HG02610 (cell line): ENCODE data around the gene SLC25A33.

ENCODE experiments used
- ATAC-seq: cut with Tn5 transposase; IDR thresholded peaks from one replicate; pipeline ENCODE4 v1.9.1; 2021; ENCODE audit warnings: mild to moderate bottlenecking, moderate library complexity; ENCODE audit not compliant: unreplicated experiment

SLC25A33 gene

DNA sequence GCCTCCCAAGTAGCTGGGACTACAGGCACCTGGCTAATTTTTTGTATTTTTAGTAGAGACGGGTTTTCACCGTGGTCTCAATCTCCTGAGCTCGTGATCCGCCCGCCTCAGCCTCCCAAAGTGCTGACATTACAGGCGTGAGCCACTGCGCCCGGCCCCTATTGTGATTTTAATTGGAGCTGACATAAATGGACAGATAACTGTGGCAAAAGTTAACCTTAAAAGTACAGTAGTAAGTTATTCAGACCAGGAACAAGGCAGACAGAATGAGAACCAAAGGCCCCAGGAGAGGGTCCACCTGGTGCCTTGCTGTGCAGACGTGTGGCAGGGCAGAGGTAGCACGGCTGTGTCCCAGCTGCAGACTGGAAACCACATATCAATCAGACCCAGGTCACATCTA, 60.5 kb downstream of the SLC25A33 start:
- no peak for ATAC-seq

DNA sequence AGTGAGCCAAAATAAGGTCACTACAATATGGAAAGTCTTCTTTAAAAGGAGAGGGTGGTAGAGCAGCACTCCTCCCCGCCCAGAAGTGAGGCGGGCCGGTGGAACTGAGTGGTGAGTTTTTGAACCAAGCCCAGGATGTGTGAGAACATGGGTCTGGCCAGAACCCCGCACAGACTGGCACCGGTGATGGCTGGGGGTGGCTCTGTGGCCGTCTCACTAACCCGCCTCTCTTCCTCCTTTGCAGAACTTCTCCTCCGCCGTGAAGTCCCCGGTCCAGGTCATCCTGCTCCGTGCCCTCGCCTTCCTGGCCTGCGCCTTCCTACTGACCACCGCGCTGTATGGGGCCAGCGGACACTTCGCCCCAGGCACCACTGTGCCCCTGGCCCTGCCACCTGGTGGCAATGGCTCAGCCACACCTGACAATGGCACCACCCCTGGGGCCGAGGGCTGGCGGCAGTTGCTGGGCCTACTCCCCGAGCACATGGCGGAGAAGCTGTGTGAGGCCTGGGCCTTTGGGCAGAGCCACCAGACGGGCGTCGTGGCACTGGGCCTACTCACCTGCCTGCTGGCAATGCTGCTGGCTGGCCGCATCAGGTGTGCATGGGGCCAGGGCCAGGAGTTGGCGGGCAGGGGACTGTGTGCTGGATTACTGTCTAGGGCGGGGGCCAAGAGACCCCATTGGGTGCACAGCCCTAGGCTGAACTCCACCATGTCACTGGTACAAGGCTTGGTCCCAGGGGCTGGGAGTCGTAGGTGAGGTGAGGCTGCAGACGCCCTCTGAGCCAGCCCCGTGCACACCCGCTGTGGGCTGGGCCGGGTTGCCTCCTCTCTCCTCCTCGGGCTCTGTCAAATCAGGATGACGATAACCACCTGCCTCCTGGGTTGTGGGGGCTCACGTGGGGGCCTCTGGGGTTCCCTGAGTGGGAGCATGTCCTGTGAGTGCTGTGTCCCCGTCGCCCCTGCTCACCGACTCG, 61.9 kb downstream of the SLC25A33 start:
- no peak for ATAC-seq

DNA sequence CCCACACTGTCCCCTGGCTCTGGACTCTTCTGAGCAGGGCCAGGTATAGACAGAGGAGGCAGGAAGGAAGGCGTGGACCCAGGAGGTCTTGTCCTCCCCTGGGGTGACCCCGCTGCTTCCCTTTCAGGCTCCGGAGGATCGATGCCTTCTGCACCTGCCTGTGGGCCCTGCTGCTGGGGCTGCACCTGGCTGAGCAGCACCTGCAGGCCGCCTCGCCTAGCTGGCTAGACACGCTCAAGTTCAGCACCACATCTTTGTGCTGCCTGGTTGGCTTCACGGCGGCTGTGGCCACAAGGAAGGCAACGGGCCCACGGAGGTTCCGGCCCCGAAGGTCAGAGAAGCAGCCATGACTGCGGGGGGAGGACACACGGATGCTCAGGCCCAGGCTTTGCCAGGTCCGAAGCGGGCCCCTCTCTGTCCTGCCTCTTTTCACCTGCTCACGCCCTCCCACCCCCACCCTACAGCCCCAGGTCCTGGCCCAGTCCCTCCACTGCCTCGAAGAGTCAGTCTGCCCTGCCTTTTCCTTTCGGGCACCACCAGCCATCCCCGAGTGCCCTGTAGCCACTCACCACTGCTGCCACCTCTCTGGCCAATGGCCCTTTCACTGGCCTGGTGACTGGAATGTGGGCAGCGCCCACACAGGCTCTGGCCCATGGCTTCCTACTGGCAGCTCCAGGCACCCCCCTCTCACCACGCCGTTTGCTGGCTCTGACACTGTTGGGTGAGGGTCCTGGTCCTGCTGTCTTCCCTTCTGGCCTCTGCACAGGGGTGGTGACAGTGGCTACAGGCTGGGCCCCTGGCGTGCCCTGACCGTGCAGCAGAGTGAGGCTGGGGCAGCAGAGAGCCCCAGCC, 62.9 kb downstream of the SLC25A33 start:
- ATAC-seq, result no peak

DNA sequence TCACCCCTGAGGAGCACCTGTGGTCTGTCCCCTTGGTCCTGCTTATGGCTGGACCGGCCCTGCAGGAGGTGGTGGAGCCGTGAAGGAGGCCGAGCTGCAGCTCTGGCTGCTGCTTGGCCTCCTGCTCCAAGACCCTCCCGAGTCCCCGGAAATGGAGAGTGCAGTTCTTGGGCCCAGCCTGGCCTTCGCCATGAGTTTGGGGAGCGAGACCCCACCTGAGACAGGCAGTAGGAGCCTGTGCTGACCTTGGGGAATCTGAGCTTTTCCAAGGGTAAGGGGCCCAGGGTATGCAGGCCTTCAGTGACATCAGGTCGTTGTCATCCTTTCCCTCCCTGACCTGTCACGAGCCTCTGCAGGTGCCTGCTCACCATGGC, 63.5 kb downstream of the SLC25A33 start:
- no peak for ATAC-seq

DNA sequence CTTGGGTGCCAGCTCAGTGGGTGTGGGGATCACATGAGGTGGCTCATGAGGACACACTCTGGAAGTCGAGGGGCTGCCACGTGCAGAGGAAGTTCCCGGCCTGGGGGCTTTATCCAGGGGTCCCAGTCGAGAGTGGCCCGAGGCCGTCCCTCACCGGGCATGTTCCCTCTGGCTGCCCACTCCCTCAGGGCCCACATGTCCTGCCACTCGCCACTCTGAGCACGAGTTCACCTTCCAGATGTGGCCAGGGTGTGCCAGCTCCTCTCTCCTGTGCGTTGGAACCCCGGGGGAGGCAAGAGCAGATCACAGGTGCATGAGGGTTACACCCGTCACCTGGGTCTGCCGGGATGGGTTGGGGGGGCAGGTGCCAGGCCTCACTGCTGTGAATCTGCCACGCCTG, 64.0 kb downstream of the SLC25A33 start:
- ATAC-seq, result no peak

DNA sequence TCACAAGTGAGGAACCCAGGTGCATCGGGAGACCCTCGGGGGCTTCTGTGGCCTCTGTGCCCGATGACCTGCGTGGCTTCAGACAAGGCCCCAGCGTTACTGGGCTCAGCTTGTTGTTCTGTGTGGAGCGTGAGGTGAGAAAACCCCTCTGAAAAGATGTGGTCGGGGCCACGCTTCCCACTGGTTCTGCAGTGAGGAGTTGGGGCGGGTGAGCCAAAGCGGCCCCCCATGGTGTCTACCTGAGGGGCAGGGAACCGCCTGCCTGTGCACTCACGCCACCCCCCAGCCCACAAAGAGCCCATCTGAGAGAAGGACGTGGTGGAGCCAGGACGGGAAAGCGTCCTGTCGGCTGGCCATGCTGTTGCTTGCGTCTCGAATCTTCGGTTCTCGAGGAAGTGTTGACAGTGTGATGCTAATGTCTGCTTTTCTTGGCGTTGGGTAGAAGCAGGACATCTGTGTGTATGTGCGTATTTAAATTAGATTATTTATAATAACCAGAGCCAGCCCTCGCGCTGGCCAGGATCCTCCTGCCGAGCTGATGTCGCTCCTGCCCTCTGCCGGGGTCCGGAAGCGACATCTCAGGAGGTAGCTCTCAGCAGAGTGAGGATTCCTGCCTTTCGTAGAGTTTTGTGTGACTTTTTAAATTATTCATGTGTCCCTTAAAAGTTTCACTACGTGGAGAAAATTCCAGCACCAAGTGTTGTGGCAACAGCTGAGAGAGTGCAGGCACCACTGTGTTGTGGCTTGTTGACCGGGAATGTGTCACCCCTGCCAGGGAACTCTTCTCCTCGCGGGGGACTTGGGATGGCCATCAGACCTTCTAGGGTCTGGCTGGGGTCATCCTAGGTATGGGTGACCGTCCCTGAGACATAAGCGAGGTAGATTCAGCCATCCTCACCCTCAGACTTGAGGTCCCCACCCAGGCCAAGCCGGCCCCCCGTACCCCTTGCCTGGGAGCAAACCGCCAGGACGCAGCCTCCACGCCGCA, 64.8 kb downstream of the SLC25A33 start:
- ATAC-seq, result no peak

DNA sequence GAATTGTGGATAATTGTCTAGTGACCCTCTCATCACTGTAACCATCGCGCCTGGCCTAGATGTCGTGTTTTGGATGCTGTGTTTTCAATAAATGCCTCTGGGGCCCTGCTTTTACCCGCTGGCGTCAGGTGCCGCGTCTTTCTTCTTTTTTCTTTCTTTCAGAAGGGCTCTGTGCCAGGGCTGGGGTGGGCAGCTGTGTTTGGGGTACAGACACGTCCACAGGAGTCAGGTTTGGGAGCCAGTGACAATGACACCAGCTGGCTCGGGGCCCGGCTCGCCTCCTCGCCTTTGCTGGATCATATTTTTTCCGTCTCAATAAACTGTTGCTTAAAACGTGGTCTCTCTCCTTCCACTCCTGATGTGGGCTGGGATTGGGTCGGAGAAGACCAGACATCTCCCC, 65.6 kb downstream of the SLC25A33 start:
- no peak for ATAC-seq

DNA sequence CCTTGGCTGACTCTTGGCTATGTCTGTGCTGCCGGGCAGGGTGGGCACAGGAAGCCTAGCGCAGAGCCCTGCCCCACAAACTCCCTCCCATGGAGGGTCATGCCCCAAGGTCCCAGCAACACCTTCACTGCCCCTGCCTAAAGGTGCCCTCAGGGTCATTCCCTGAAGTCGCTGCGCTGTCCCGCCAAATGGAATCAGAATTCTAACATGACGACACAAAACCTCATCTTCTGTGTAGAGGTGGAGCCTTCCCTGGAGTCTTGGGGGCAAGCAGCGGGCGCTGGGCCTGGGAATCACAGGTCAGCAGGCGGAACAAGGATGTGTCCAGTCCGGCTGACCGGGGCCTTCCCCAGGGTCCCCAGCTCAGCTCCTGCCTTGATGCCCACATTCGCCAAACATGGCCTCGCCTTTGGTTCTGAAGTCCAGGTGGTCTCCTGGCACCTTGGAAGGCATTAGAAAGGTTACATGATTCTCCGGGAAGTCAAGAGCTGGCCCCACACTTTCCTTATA, 66.7 kb downstream of the SLC25A33 start:
- ATAC-seq, result no peak

DNA sequence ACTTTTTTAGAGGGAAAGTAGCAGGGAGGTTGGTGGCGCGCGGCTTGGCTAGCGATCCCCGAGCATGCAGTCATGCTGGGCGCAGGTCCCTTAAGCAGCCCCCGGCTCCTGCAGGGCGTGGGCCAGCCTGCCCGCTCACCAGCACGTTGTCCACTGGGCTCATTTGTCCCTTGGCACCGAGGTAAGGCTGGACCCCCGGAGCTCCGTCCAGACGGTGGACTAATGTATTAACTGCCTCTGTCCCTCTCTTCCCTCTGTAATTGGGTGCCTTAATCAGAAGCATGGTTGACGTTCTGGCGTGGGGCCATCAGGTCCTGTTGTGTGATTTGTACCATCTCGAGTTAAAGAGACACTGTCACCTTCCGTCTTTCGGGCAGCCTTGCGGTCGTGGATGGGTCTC, 67.2 kb downstream of the SLC25A33 start:
- ATAC-seq, result no peak

DNA sequence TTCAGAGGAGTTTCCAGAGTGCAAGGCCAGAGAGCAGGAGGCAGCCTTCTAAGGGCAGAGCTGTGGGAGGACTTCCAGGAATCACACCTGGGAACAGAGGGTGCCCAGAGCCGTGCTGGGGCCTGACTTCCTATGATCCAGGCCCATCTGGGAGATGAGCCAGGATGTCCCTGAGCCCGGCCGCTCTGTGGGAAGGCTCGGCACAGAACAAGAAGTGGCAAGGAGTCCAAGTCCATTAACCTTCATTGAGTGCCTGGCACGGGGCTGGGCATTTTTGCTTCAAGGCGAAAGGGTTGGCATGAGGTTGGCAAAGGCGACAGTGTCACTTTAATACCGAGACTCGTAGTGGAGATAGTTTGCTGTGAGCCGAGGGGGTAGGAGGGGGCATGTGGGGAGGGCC, 67.7 kb downstream of the SLC25A33 start:
- ATAC-seq, result no peak

DNA sequence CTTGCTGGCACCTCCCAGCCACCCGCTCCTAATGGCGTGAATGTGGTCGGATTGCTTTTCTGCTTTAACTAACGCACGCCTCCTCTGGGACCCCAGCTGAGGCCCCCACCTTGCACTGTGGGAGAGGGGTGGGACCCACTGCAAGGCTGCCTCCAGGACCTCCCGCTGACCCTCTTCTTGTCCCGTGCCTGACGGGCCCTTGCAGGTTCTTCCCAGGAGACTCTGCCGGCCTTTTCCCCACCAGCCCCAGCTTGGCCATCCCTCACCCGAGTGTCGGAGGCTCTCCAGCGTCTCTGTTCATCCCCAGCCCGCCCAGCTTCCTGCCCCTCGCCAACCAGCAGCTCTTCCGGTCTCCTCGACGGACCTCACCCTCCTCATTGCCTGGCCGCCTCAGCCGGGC, 68.1 kb downstream of the SLC25A33 start:
- ATAC-seq, result no peak

DNA sequence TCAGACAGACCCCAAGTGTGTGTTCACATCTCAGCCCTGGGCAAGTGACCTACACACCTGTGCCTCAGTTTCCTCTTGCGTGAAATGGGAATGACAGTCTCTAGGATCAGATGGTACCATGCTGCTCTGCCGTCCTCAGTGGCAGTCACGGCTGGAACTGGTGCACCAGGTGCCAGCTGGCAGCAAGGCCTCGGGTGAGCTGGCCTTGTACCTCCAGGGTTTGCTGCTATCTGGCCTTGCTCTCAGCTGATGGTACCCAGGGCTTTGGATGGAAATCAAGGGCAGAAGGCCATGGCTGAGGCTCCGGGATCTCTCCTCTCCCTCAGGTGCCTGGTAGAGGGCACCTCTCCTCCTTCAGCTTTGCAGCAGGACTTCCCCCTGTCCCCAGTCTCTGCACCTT, 70.7 kb downstream of the SLC25A33 start:
- ATAC-seq, result no peak

DNA sequence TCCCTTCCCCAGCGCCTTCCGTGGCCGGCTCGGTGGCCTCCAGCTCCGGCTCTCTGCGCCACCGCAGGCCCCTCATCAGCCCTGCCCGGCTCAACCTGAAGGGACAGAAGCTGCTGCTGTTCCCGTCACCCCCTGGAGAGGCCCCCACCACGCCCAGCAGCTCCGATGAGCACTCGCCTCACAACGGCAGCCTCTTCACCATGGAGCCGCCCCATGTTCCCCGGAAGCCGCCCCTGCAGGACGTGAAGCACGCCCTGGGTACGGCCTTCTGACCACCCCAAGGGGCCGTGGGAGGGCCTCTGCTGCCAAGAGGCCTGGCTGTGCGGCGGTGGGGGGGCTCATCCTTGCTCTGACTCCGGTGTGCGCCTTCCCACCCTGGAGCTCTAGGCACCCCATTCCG, 71.3 kb downstream of the SLC25A33 start:
- no peak for ATAC-seq

DNA sequence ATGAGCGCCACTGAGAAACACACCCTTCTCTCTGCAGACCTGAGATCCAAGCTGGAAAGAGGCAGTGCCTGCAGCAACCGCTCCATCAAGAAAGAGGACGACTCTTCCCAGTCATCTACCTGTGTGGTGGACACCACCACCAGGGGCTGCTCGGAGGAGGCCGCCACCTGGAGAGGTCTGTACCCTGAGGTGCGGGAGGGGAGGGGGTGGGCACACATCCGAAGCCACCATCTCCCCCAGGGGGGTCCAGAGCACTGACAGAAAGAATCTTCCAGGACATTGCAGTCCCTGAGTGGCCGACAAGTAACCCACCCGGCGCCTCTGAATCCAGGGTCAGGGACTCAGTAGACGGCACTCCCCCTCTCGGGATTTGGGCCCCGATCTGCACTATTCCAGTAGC, 72.5 kb downstream of the SLC25A33 start:
- no peak for ATAC-seq

DNA sequence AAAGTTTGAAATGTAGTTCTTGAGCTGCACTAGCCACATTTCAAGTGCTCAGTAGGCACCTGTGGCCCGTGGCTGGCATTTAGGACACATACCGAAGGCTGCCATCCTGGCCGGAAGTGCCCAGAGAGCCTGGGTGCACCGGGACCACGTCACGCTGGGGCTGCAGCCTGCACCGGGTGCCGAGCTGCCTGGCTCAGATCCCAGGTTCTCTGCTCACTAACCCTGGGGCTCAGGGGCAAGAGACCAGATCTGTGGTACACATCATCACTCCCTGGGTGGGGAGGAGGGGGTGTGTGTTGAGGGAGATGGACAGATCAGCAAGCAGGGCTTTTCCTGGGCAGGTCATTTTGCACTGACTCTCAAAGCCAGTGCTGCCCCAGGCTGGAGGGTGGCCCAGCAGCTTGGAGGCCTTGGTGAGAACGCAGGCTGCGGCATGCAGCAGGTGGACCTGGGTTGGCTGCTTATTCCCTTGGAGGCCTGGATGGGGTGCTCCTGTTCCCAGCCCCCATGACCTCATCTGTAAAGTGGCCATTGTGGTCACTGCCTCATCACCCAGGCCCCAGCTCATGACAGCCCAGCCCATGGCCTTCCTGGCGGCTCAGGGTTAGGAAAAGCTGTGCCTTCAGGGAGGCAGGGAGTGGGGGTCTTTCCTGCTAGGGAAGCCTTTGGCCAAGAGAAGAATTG, 73.0 kb downstream of the SLC25A33 start:
- no peak for ATAC-seq

DNA sequence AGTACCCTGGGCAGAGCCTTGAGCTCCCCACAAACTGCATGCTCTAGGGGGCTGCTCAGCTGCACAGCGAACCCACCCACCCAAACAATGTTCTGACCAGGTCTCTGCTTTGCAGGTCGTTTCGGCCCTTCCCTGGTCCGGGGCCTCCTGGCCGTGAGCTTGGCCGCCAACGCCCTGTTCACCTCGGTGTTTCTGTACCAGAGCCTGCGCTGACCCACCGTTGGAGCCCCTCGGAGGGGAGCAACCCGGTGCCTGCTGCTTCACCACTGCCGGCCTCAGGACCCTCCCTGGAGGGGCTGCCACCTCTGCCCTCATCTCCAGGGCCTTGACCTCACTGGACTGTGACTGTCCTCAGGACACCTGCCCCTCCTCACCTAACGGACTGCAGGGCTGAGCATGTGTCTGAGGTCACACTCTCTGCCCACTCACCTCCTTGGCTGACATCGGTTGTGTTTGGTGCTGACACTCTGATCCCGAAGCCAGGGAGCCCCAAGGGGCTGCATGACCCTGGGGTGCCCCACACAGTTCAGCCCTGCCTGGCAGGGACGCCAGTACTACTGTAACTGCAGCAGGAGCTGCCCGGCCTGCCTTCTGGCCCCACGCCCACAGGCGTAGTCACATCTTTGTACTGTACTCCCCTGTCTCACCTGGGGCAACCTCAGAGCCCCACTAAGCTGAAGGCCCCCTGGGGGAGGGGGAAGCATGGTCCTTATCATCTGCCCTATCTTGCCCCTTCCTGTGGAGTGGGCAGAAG, 73.8 kb downstream of the SLC25A33 start:
- ATAC-seq, result no peak

DNA sequence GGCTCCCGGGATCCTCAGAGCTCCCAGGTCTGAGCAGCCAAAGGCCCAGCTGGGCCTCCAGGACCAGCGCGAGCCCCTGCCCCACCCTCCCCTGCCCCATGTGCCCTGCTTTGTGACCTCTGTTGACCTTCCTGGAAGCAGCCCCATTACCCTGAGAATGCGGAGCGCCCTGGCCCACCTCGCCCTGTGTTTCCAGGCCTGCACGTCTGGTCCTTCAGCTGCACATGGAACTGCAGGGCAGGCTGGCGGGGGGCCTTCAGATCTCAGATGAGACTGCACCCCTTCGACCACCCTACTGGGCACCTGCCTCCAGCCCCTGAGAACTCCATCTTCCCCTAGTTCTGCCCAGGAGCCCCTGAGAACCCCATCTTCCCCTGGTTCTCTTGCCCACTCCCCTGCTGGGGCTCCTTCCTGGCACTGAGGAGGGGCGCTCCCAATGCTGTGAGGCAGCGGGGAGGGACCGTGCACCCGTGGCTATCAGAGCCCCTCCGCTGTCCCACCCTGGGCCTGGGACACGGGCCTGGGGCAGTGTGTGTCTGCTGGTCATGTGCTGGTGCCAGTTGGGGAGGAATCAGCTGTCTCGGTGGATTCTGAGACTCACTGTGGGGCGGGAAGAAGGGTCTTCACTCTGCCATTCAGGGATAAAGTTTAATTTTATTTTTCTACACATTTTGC, 74.5 kb downstream of the SLC25A33 start:
- no peak for ATAC-seq

DNA sequence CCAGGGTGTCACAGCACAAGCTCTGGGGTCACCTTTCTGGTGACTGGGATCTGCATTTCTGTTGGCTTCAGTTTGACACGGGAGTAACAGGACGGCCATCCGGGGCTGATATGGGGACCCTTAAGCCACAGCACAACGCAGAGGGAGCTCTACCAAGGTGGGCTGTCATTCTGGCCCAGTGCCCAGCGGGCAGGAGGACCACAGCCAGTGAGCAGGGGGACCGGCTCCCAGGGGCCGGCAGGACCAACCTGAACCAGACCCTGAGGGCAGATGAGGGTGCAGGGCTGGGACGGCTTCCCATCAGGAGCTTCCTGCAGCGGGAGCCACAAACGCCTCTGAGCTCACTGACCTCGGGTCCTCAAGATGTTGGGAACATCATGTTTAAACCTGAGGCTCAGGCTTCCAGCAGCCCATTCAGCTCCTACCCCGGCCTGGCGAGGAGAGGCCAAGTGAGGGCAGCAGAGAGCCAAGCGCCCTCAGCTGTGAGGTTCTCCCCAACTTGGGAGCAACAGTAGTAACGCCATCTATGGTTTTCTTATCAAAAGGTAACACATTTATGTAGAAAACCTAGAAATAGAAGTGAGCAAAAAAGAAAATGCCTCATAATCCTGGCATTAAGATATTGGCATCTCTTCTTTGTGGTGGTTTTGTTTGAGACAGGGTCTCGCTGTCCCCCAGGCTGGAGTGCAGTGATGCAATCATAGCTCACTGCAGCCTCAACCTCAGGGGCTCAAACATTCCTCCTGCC, 76.2 kb downstream of the SLC25A33 start:
- no peak for ATAC-seq
